Stimulated activated CD4-positive, alpha-beta T cell treated with anti-CD3 and anti-CD28 coated beads, Interleukin-1b, Interleukin-23, amount 100 ng/mL, for 4 hours (primary cell): ENCODE measurements around the gene COL19A1.
"Not testable (repeated sequence)": the region's sequence is repeated elsewhere in the genome, so short reads cannot be mapped to it uniquely, and the experiment has no call there.

ENCODE experiments used
- DNase-seq, 2 donors: peaks; one replicate each; pipeline ENCODE4 v3.0.0-alpha.2; 2020; ENCODE audit warnings: low read depth in 2 of 2

COL19A1 gene

DNA sequence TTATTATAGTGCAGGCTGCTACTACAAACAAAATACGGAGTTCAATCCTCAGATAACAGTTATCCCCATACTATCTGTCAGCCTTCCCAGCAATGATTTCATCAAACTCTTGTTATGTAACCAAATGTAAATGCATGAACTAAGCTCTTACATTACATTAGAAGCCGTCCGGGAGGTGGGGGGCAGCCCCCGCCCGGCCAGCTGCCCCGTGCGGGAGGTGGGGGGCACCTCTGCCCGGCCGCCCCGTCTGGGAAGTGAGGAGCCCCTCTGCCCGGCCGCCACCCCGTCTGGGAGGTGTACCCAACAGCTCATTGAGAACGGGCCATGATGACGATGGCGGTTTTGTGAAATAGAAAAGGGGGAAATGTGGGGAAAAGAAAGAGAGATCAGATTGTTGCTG, 99.6 kb downstream of the COL19A1 start:
- not testable (repeated sequence) for DNase-seq

GRCh38 chr6:69973138-69973537, 106.8 kb downstream of the COL19A1 start:
- DNase-seq = no peak

DNA sequence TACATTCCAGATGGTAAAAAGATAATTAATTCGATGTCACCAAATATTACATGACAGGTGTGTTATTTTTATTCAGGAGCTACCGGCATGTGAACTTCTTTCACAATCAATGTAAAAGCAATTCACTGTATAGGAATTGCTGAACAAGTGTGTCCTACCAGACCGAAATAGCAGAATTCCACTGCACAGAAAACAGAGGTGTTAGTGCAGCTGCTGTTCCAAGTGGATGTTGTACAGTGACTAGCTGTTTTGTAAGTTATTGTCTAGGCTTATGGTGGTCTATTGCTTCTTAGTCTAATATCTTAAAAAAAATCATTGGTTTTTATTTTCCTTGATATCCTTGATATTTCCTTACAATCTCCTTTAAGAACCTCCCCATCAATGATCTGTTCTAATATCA, 107.4 kb downstream of the COL19A1 start:
- no peak for DNase-seq

DNA sequence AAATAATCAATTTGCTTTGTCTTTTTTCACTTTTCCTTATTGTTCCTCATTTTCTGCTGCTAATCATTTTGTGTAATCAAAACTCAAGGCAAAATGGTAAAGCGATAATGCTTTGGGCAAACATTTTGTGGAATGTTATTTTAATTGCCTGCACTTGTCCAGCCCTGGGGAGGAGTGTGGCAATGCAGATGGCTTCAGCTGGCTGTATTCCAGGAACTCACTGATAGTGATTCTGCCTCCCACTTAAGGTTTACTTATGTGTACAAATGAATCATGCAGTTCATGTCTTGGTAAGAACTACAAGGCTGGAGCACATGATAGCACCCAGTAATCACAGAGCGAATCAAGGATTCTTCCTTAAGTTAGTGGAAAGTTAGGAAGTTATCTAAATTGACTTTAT, 107.8 kb downstream of the COL19A1 start:
- no peak for DNase-seq

DNA sequence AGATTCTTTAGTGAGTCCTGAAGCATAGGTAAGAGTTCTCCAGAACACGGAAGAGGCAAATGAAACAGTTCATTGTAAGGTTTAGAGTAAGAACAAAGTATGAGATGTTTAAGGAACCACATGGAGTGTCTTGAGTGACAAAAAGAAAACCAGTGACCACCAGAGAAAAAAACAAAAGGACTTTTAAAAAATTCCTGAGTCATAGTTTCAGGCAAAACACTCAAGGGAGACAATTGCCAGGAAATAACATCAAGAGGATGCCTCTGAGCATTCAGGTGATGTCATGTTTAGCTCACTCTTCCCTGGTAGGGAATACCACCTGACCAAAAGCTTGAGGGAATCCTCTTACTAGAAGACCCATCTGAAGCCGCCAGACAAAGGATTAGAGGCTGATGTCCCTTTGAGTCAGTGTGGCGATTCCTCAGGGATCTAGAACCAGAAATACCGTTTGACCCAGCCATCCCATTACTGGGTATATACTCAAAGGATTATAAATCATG, 110.3 kb downstream of the COL19A1 start:
- no peak for DNase-seq

GRCh38 chr6:69980624-69981023, 114.3 kb downstream of the COL19A1 start:
- no peak for DNase-seq

- DNase-seq = no peak
Measured at GRCh38 chr6:69984506-69984905, 118.2 kb downstream of the COL19A1 start.

DNA sequence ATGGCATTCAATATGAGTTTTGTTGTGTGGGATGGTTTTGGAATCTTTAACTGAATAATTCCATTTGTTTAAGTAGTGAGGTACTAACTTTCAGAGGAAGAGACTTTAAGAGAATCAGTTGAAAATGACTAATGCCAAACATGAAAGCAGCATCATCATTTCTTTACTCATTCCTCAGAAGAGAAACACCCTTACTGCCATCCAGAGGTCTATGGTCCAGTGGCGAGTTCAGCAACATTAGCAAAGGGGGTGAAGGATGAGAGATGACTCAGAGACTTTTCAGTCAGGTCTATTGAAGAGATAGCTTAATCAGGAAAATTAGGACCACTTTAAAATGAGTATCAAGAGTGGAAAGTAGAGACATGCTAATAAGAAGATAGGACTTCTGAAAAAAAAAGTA, 118.8 kb downstream of the COL19A1 start:
- DNase-seq = no peak

- no peak for DNase-seq
Measured at GRCh38 chr6:69987550-69987949, 121.2 kb downstream of the COL19A1 start.

GRCh38 chr6:69988458-69989126, 122.2 kb downstream of the COL19A1 start:
- DNase-seq = no peak

DNA sequence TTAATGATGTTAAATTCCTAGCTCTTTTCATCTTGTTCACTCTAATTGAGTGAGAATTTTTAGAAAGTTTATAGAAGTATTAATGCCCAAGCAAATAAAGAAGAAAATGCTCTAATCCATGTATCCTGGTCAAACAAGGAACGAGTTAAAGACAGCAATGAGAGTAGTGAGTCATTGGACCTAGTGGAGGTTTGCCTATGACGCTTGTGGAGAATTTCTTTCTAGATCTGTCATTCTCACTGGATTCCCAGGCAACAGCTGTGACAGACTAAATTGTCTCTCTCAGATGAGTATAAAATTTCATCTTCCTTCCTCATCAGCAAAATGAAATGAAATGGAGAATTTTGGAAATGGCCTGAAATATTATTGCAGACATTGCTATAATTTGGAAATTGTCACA, 127.9 kb downstream of the COL19A1 start:
- no peak for DNase-seq

DNA sequence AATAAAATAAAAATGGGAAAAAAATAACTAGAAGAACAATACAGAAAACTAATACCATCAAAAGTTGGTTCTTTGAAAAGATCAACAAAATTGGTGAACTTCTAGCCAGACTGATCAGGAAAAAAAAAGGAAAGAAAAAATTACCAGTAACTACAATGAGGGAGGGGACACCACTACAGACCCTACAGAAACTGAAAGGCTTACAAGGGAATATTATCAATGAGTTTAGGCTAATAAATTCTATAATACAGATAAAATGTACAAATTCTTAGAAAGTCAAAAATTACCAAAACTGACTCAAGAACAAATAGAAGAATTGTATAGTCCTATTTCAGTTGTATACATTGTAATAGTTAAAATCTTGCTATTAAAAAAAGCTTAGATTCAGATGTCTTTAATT, 141.8 kb downstream of the COL19A1 start:
- no peak for DNase-seq

- not testable (repeated sequence) for DNase-seq
Measured at GRCh38 chr6:70010339-70010738, 144.0 kb downstream of the COL19A1 start.

DNA sequence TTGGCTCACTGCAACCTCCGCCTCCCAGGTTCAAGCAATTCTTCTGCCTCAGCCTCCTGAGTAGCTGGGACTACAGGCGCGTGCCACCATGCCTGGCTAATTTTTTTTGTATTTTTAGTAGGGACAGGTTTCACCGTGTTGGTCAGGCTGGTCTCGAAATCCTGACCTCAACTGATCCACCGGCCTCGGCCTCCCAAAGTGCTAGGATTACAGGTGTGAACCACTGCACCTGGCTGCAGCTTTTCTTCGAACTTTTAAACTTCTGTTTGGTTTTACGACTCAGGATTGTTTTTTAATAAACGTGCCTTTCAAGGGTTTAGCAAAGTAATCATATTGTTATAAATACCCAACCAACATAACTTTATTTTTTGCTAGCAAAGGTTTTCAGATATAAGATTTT, 156.8 kb downstream of the COL19A1 start:
- not testable (repeated sequence) for DNase-seq

DNA sequence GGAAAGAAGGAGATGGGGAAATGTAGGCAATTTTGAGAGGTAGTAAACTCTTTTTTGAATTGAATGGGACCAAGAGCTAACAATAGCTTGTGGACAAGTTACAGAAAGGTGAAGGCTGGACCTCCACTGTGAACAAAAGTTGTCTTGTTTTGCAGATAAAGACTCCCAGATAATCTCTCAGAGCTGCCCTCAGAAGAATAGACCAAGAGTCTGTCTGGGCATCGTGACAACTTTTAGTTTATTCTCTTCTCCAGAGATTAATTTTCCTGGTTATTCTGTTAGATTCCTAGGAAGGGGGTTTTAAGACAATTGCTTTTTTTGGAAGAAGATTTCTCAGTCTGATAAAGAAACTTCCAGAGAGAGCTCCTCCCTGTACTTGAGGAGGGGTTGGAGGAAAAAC, 161.9 kb downstream of the COL19A1 start:
- no peak for DNase-seq

- DNase-seq = no peak
Measured at GRCh38 chr6:70028926-70029325, 162.6 kb downstream of the COL19A1 start.

DNA sequence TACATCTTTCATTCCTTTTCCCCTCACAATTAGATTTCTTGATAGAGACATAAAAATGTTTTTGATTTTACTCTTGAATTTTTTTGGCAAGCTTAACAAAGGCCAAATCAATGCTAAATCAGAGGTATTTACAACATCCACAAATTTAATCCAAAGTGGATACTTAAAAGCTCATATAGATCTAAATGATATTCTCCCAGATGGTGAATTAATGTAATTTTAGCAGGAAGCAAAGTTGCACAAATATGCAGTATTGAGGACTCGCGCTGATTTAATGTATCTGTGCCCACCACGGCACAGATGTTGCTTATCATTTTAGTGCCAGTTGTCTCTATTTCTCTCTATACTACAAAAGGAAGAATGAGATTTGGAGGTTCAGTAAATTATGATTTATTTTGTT, 167.4 kb downstream of the COL19A1 start:
- no peak for DNase-seq

GRCh38 chr6:70037445-70037844, 171.1 kb downstream of the COL19A1 start:
- DNase-seq = no peak

DNA sequence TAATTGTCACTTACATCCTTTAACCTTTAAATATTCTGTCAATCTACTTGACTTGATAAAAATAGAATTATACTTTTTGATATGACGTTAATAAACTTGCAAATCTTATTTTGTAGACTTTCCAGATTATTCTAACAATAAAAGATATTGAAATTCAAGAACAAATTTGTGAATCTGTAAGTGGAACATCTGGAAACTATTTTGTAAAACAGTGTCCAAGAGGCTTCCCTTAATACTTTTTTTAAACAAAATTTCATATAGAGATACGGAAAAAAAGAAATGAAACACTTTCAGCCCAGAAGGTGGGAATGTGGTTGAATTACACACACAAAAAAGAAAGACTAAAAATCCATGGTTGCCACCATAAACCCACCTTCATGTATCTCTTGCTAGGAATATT, 174.4 kb downstream of the COL19A1 start:
- no peak for DNase-seq

DNA sequence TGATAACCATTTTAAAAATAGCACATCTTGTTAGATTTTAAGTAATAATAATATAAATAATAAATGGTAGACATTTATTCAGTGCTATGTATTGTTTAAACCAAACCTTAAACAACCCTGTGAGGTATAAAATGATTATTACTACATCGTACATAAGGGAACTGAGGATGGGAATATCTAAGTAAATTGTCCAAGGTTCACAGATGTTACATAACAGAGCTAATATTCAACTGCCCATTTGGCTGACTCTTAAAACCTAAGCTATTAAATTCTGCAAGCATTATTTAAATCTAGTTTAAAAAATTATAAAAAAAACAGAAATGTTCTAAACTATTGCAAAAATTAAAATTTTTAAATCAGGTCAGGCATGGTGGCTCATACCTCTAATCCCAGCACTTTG, 175.1 kb downstream of the COL19A1 start:
- DNase-seq = no peak

DNA sequence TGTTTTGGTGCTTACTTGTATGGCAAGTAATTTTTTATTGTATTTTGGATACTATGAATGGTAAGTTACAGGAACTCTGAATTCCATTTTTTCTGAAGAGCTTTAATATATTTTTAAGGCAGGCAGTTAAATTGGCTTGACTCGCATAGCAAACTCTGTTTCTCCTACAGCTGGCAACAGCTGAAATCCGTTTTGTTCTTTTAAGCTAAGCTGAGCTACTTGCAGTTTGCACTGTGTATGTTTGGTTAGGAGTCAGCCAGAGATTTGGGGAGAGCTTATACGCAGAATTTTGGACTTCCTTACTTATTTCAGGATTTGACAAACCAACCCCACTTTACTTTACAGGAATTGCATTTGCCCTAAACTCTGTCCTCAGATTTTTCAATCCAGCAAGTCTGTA, 179.1 kb downstream of the COL19A1 start:
- no peak for DNase-seq

DNA sequence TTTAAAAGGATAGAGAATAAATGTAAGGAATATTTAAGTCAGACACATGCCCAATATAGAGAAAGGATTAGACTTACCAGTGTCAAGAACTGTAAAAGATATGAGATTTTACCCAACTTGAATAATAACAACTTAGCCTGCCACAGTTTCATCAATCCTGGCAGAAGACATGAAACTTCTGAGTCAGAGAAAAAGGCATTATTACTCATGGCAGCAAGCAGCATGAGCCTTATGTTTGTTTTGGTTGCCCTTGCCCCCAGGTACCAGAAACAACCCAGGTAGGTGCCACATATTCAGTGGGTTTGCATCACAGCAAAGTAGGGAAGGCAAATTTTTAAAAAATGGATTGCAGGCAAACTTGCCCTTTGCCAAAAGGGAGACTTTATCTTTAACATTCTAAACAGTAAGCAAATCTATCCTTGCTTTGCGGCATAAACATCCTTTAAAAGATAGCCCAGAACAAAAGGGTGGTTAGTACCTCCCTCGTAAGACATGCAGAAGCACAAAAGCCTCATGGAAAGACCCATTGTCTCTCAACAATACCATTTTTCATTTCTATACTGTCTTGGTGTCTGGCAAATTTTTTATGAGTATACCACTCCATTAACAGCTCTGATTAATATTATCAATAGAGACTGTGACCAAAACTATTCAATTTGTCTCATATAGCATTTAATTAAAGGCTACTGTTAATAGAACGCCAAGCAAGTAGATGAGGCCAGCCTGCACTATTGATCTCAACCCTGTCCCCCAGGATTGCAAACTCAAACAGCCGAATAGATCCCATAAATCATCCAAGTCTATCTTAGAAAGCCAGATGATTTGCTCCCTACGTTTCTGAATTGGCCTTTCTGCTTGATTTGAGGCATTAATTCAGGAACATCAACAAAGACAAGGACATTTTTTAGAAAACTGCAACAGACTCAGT, 185.1 kb downstream of the COL19A1 start:
- no peak for DNase-seq
